ENCODE results near the gene TCF4. TPM values are rescaled to one million over a fixed set of nuclear protein-coding genes. Genes with fewer than 3 reads are reported as not detected.

Gene TCF4
- total RNA-seq, 2 donors from 2014 or later, result 31.6 to 34.0 TPM

- WGBS, 2 donors, result 73 to 78% methylated on average over 1 of the region's 1 CpG
- Histone ChIP-seq H3K27ac (no peak overlapping the region), H3K9me3 (no peaks in the 10 kb centered on the region), H3K27me3 (no peaks in the 10 kb centered on the region), H3K36me3 (replicated peaks in 1 of 2; ENCODE audit: insufficient read depth in 1 of 2, low read depth in 2 of 2) (no peaks in the 10 kb centered on the region), H3K4me1 (no peaks in the 10 kb centered on the region), H3K4me3 (no peak overlapping the region)
- intact Hi-C loops (cut with DNase I), result no loop called here
- DNase-seq (no peak), ATAC-seq (no peak)
- TF ChIP-seq CTCF (IDR thresholded peaks at IDR 0.05), result no peak
- no peak for TF ChIP-seq POLR2A (IDR thresholded peaks at IDR 0.05)
Observed at GRCh38 chr18:55629133-55629532, 41.1 kb upstream of the TCF4 start.

- H3K4me1 ChIP-seq, result no peaks in the 10 kb centered on the region
- TF ChIP-seq CTCF (IDR thresholded peaks at IDR 0.05) (no peak), POLR2A (IDR thresholded peaks at IDR 0.05) (no peak)
- intact Hi-C loops (cut with DNase I), result no loop called here
- H3K4me3 ChIP-seq, result no peak overlapping the region
- H3K36me3 ChIP-seq (replicated peaks in 1 of 2; ENCODE audit: insufficient read depth in 1 of 2, low read depth in 2 of 2), result no peaks in the 10 kb centered on the region
- DNase-seq, result no peak
- 76 to 90% methylated on average over 1 of the region's 1 CpG for WGBS, 2 donors
- ATAC-seq, result no peak
- no peak overlapping the region for H3K27ac ChIP-seq
- H3K9me3 ChIP-seq, result no peaks in the 10 kb centered on the region
- H3K27me3 ChIP-seq, result no peaks in the 10 kb centered on the region
Observed at GRCh38 chr18:55627007-55627406, 39.0 kb upstream of the TCF4 start.

GRCh38 chr18:55625901-55626300 is 37.9 kb upstream of the TCF4 start:
- DNase-seq, result no peak
- no peaks in the 10 kb centered on the region for H3K36me3 ChIP-seq (replicated peaks in 1 of 2; ENCODE audit: insufficient read depth in 1 of 2, low read depth in 2 of 2)
- no peaks in the 10 kb centered on the region for H3K27me3 ChIP-seq

GRCh38 chr18:55623626-55624025 is 35.6 kb upstream of the TCF4 start:
- Histone ChIP-seq H3K36me3 (replicated peaks in 1 of 2; ENCODE audit: insufficient read depth in 1 of 2, low read depth in 2 of 2) (no peaks in the 10 kb centered on the region), H3K4me3 (no peak overlapping the region), H3K9me3 (no peaks in the 10 kb centered on the region), H3K27me3 (no peaks in the 10 kb centered on the region), H3K4me1 (no peaks in the 10 kb centered on the region), H3K27ac (no peak overlapping the region)
- DNase-seq, result no peak
- intact Hi-C loops (cut with DNase I), result no loop called here
- ATAC-seq, result no peak
- TF ChIP-seq CTCF (IDR thresholded peaks at IDR 0.05) (no peak), POLR2A (IDR thresholded peaks at IDR 0.05) (no peak)
- WGBS, 2 donors, result 83 to 87% methylated on average over 3 of the region's 3 CpGs

More at GRCh38 chr18:55625901-55626300, 37.9 kb upstream of the TCF4 start:
- no peak for TF ChIP-seq POLR2A (IDR thresholded peaks at IDR 0.05)
- TF ChIP-seq CTCF (IDR thresholded peaks at IDR 0.05), result no peak
- ATAC-seq, result no peak
- Histone ChIP-seq H3K4me3 (no peak overlapping the region), H3K4me1 (no peaks in the 10 kb centered on the region), H3K27ac (no peak overlapping the region), H3K9me3 (no peaks in the 10 kb centered on the region)
- WGBS, 2 donors, result 54 to 66% methylated on average over 2 of the region's 2 CpGs
- intact Hi-C loops (cut with DNase I), result no loop called here

GRCh38 chr18:55610506-55610905 is 22.5 kb upstream of the TCF4 start:
- WGBS, 2 donors, result 82 to 84% methylated on average over 2 of the region's 2 CpGs
- H3K27me3 ChIP-seq, result no peaks in the 10 kb centered on the region
- intact Hi-C loops (cut with DNase I), result no loop called here
- TF ChIP-seq POLR2A (IDR thresholded peaks at IDR 0.05), result no peak
- no peak for TF ChIP-seq CTCF (IDR thresholded peaks at IDR 0.05)
- no peak overlapping the region for H3K27ac ChIP-seq
- ATAC-seq (no peak), DNase-seq (no peak)
- no peaks in the 10 kb centered on the region for H3K36me3 ChIP-seq (replicated peaks in 1 of 2; ENCODE audit: insufficient read depth in 1 of 2, low read depth in 2 of 2)
- no peak overlapping the region for H3K4me3 ChIP-seq
- no peaks in the 10 kb centered on the region for H3K4me1 ChIP-seq
- H3K9me3 ChIP-seq, result no peaks in the 10 kb centered on the region
